ENCODE results near the gene CDYL.
A peak's percentile ranks its signal among the peaks of the same experiment; 100 is the strongest.

Gene CDYL

GRCh38 chr6:4778086-4778485 lies 1.9 kb downstream of the CDYL start:
- peaks cover 2 to 9% of the 10 kb centered on the region in 2 donors for H3K36me3 Mint-ChIP-seq
- H3K9me3 Mint-ChIP-seq: peaks cover 4 to 5% of the 10 kb centered on the region in 2 donors
- H3K27ac Mint-ChIP-seq: peak overlapping the region; percentile 78
- H3K4me1 Mint-ChIP-seq: peaks cover 44 to 71% of the 10 kb centered on the region in 2 donors
- H3K4me3 Mint-ChIP-seq: peak overlapping the region; percentile 92
- no peak for DNase-seq
- ATAC-seq (replicated peaks): peak; percentile 15 to 39
- peaks cover 0 to 11% of the 10 kb centered on the region in 2 donors for H3K27me3 Mint-ChIP-seq

- Mint-ChIP-seq H3K27me3 (no peaks in the 10 kb centered on the region), H3K4me3 (no peak overlapping the region), H3K27ac (no peak overlapping the region)
These were observed 4.2 kb downstream of the CDYL start for GRCh38 chr6:4780360-4780812.

GRCh38 chr6:4781426-4781825 lies 5.2 kb downstream of the CDYL start:
- Mint-ChIP-seq H3K27ac (no peak overlapping the region), H3K4me3 (peak overlapping the region; percentile 28 to 36), H3K27me3 (no peaks in the 10 kb centered on the region), H3K36me3 (peaks cover 5 to 13% of the 10 kb centered on the region in 2 donors), H3K4me1 (peaks cover 38 to 72% of the 10 kb centered on the region in 2 donors), H3K9me3 (peaks cover 4 to 5% of the 10 kb centered on the region in 2 donors)
- DNase-seq: no peak
- ATAC-seq (replicated peaks): peak in 1 of 2 donors; percentile 19

More at GRCh38 chr6:4780360-4780812, 4.2 kb downstream of the CDYL start:
- peaks cover 5 to 13% of the 10 kb centered on the region in 2 donors for H3K36me3 Mint-ChIP-seq
- H3K9me3 Mint-ChIP-seq: peaks cover 4 to 5% of the 10 kb centered on the region in 2 donors
- ATAC-seq (replicated peaks) (no peak), DNase-seq (no peak)
- H3K4me1 Mint-ChIP-seq: peaks cover 36 to 66% of the 10 kb centered on the region in 2 donors

GRCh38 chr6:4781967-4782575 lies 5.9 kb downstream of the CDYL start:
- no peak overlapping the region for H3K27ac Mint-ChIP-seq
- H3K4me3 Mint-ChIP-seq: no peak overlapping the region
- H3K4me1 Mint-ChIP-seq: peaks cover 43 to 79% of the 10 kb centered on the region in 2 donors

GRCh38 chr6:4786996-4787395 lies 10.8 kb downstream of the CDYL start:
- H3K27me3 Mint-ChIP-seq: no peaks in the 10 kb centered on the region
- no peak overlapping the region for H3K27ac Mint-ChIP-seq
- no peaks in the 10 kb centered on the region for H3K9me3 Mint-ChIP-seq
- DNase-seq (no peak), ATAC-seq (replicated peaks) (no peak)
- H3K36me3 Mint-ChIP-seq: peaks cover 6 to 16% of the 10 kb centered on the region in 2 donors
- H3K4me1 Mint-ChIP-seq: peaks cover 42 to 67% of the 10 kb centered on the region in 2 donors
- no peak overlapping the region for H3K4me3 Mint-ChIP-seq

More at GRCh38 chr6:4781967-4782575, 5.9 kb downstream of the CDYL start:
- DNase-seq (no peak), ATAC-seq (replicated peaks) (no peak)
- Mint-ChIP-seq H3K36me3 (peaks cover 5 to 17% of the 10 kb centered on the region in 2 donors), H3K9me3 (peaks cover 4 to 5% of the 10 kb centered on the region in 2 donors), H3K27me3 (no peaks in the 10 kb centered on the region)

- Mint-ChIP-seq H3K4me3 (no peak overlapping the region), H3K4me1 (peaks cover 38 to 54% of the 10 kb centered on the region in 2 donors), H3K9me3 (no peaks in the 10 kb centered on the region), H3K27ac (no peak overlapping the region), H3K36me3 (peaks cover 6 to 16% of the 10 kb centered on the region in 2 donors), H3K27me3 (no peaks in the 10 kb centered on the region)
- ATAC-seq (replicated peaks) (no peak), DNase-seq (no peak)
These were observed 12.3 kb downstream of the CDYL start for GRCh38 chr6:4788482-4788881.

GRCh38 chr6:4788953-4789584 lies 12.9 kb downstream of the CDYL start:
- Mint-ChIP-seq H3K4me3 (peak overlapping the region; percentile 35 to 65), H3K36me3 (peaks cover 6 to 11% of the 10 kb centered on the region in 2 donors), H3K4me1 (peaks cover 35 to 48% of the 10 kb centered on the region in 2 donors), H3K27me3 (no peaks in the 10 kb centered on the region), H3K27ac (no peak overlapping the region), H3K9me3 (no peaks in the 10 kb centered on the region)
- ATAC-seq (replicated peaks) (peak; percentile 99), DNase-seq (peak; percentile 49)

GRCh38 chr6:4790158-4790899 lies 14.1 kb downstream of the CDYL start:
- DNase-seq (no peak), ATAC-seq (replicated peaks) (peak in 1 of 2 donors; percentile 16)
- Mint-ChIP-seq H3K4me1 (peaks cover 33 to 41% of the 10 kb centered on the region in 2 donors), H3K36me3 (peaks cover 3 to 8% of the 10 kb centered on the region in 2 donors), H3K9me3 (no peaks in the 10 kb centered on the region), H3K4me3 (no peak overlapping the region), H3K27ac (no peak overlapping the region), H3K27me3 (no peaks in the 10 kb centered on the region)

GRCh38 chr6:4794140-4794707 lies 18.0 kb downstream of the CDYL start:
- no peak for ATAC-seq (replicated peaks)

GRCh38 chr6:4797587-4797986 lies 21.4 kb downstream of the CDYL start:
- no peaks in the 10 kb centered on the region for H3K27me3 Mint-ChIP-seq
- no peak overlapping the region for H3K4me3 Mint-ChIP-seq
- peaks cover 24 to 44% of the 10 kb centered on the region in 2 donors for H3K4me1 Mint-ChIP-seq
- ATAC-seq (replicated peaks) (no peak), DNase-seq (no peak)
- peaks cover 0 to 2% of the 10 kb centered on the region in 2 donors for H3K9me3 Mint-ChIP-seq
- H3K27ac Mint-ChIP-seq: no peak overlapping the region
- H3K36me3 Mint-ChIP-seq: peaks cover 0 to 1% of the 10 kb centered on the region in 2 donors

More at GRCh38 chr6:4794140-4794707, 18.0 kb downstream of the CDYL start:
- Mint-ChIP-seq H3K27ac (no peak overlapping the region), H3K4me1 (peaks cover 26 to 35% of the 10 kb centered on the region in 2 donors), H3K4me3 (no peak overlapping the region), H3K36me3 (peaks cover 0 to 1% of the 10 kb centered on the region in 2 donors), H3K9me3 (no peaks in the 10 kb centered on the region), H3K27me3 (no peaks in the 10 kb centered on the region)
- no peak for DNase-seq

- Mint-ChIP-seq H3K9me3 (peaks cover 0 to 2% of the 10 kb centered on the region in 2 donors), H3K4me3 (no peak overlapping the region), H3K36me3 (peaks cover 0 to 1% of the 10 kb centered on the region in 2 donors), H3K4me1 (peaks cover 39 to 68% of the 10 kb centered on the region in 2 donors), H3K27ac (no peak overlapping the region), H3K27me3 (no peaks in the 10 kb centered on the region)
- ATAC-seq (replicated peaks) (no peak), DNase-seq (no peak)
These were observed 23.7 kb downstream of the CDYL start for GRCh38 chr6:4799912-4800311.

- no peak for ATAC-seq (replicated peaks)
- Mint-ChIP-seq H3K4me3 (peak overlapping the region; percentile 14 to 50), H3K4me1 (peaks cover 42 to 75% of the 10 kb centered on the region in 2 donors), H3K36me3 (peaks cover 0 to 1% of the 10 kb centered on the region in 2 donors), H3K9me3 (peaks cover 0 to 2% of the 10 kb centered on the region in 2 donors), H3K27ac (peak overlapping the region; percentile 56), H3K27me3 (no peaks in the 10 kb centered on the region)
- no peak for DNase-seq
These were observed 24.5 kb downstream of the CDYL start for GRCh38 chr6:4800662-4801061.

- Mint-ChIP-seq H3K4me3 (peak overlapping the region; percentile 27 to 50), H3K27me3 (no peaks in the 10 kb centered on the region), H3K4me1 (peaks cover 50 to 85% of the 10 kb centered on the region in 2 donors), H3K9me3 (peaks cover 0 to 2% of the 10 kb centered on the region in 2 donors), H3K36me3 (peaks cover 1 to 2% of the 10 kb centered on the region in 2 donors), H3K27ac (no peak overlapping the region)
- DNase-seq: peak; percentile 27
- ATAC-seq (replicated peaks): peak; percentile 85 to 88
These were observed 25.4 kb downstream of the CDYL start for GRCh38 chr6:4801491-4802110.

All from stimulated activated naive B cell treated with anti-CD40 and anti-IgM and Interleukin-4, amounts not matched to agents 10 μg/mL and 1 μg/mL and 100 μg/mL, for 72 hours (primary cell).